ENCODE measurements around the gene PRR9.

Gene PRR9

GRCh38 chr1:153245466-153245865 is 28.1 kb downstream of the PRR9 start:
- no peak for FAIRE-seq
- TF ChIP-seq, protein P1, sequence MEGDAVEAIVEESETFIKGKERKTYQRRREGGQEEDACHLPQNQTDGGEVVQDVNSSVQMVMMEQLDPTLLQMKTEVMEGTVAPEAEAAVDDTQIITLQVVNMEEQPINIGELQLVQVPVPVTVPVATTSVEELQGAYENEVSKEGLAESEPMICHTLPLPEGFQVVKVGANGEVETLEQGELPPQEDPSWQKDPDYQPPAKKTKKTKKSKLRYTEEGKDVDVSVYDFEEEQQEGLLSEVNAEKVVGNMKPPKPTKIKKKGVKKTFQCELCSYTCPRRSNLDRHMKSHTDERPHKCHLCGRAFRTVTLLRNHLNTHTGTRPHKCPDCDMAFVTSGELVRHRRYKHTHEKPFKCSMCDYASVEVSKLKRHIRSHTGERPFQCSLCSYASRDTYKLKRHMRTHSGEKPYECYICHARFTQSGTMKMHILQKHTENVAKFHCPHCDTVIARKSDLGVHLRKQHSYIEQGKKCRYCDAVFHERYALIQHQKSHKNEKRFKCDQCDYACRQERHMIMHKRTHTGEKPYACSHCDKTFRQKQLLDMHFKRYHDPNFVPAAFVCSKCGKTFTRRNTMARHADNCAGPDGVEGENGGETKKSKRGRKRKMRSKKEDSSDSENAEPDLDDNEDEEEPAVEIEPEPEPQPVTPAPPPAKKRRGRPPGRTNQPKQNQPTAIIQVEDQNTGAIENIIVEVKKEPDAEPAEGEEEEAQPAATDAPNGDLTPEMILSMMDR (IDR thresholded peaks at IDR 0.05; ENCODE audit: insufficient read depth, missing control alignments): no peak
- no peak for DNase-seq (ENCODE audit: insufficient read length, low spot score)

- no peak for DNase-seq (ENCODE audit: insufficient read length, low spot score)
- TF ChIP-seq, protein P1 (IDR thresholded peaks at IDR 0.05; ENCODE audit: insufficient read depth, missing control alignments): no peak
- no peak for FAIRE-seq
These were observed 28.6 kb downstream of the PRR9 start for GRCh38 chr1:153246018-153246417.

DNA sequence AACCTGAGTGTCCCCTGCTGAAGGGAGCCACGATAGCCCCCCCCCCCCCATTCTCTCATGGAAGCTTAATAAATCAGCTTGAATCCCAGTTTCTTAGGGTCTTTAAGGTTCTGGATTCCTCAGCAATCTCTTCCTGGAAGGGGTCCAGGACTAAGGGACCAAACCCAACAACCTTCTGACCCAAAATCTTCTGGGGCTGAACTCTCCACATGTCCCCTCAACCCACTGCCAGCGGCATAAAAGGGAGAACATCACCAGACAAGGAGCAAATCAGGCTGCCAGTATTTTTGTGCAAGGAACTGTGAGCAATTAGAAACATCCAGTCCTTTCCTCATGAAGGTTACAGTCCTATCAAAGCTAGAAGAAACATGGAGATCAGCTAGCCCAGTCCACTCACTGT is 29.4 kb downstream of the PRR9 start:
- FAIRE-seq (no peak), DNase-seq (ENCODE audit: insufficient read length, low spot score) (no peak)
- TF ChIP-seq, protein P1 (IDR thresholded peaks at IDR 0.05; ENCODE audit: insufficient read depth, missing control alignments): no peak

GRCh38 chr1:153248176-153248879 is 30.9 kb downstream of the PRR9 start:
- TF ChIP-seq, protein P1 (IDR thresholded peaks at IDR 0.05; ENCODE audit: insufficient read depth, missing control alignments): no peak
- no peak for DNase-seq (ENCODE audit: insufficient read length, low spot score)
- FAIRE-seq: no peak

DNA sequence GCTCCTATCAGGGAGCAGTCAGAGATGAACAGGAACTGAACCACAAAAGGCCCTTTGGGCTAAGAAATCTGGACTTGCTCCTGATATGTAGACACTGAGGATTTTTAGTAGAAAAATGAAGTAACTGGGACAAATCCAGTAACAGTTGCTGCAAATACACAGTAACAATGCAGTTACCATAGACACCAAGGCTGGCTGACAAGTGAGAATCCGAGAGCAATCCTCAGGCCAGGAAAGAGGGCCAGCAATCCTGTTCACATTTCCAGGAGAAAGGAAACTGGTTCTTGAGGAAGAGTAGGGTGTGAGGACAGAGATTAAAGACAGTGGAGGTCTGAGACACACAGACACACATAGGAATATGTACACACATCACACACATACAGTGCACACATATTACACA is 32.8 kb downstream of the PRR9 start:
- TF ChIP-seq, protein P1 (IDR thresholded peaks at IDR 0.05; ENCODE audit: insufficient read depth, missing control alignments): no peak
- FAIRE-seq (no peak), DNase-seq (ENCODE audit: insufficient read length, low spot score) (no peak)

DNA sequence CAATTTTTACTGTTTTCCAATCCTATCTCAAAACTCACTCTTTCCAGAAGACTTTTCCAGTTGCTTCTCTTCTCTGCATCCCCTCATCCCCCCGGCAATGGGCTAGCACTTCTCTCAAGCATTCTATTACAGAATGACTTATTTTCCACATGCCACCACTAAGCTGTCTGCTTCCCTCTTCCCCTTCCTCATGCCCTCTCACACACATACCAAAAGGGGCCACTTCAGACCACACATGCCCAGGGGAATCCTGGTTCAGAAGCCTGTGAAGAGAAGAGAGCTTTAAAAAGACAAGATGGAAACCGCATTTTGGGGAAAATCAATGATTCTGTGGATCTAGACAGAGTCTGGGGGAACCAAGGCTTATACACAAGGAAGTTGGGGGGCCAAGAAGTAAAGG is 33.7 kb downstream of the PRR9 start:
- FAIRE-seq (no peak), DNase-seq (ENCODE audit: insufficient read length, low spot score) (no peak)
- TF ChIP-seq, protein P1 (IDR thresholded peaks at IDR 0.05; ENCODE audit: insufficient read depth, missing control alignments): no peak

GRCh38 chr1:153251562-153251961 is 34.2 kb downstream of the PRR9 start:
- TF ChIP-seq, protein P1 (IDR thresholded peaks at IDR 0.05; ENCODE audit: insufficient read depth, missing control alignments): no peak
- DNase-seq (ENCODE audit: insufficient read length, low spot score): no peak
- no peak for FAIRE-seq

All from D721Med (cell line).